Measurements from ENCODE around the gene STRN4. TPM values are rescaled to one million over a fixed set of nuclear protein-coding genes. Genes with fewer than 3 reads are reported as not detected.

The STRN4 gene
- polyA plus RNA-seq, 3 donors: 37.5 to 239 (median 48.0) TPM

GRCh38 chr19:46728208-46728607 lies 18.0 kb downstream of the STRN4 start:
- peaks cover 40% of the 10 kb centered on the region for H3K79me2 ChIP-seq (ENCODE audit: insufficient read depth, low read length)
- peaks cover 87% of the 10 kb centered on the region for H4K20me1 ChIP-seq (ENCODE audit: insufficient read depth, low read length)
- peak overlapping the region in 2 of 7 donors; percentile 26 to 73 for H3K27ac Mint-ChIP-seq

DNA sequence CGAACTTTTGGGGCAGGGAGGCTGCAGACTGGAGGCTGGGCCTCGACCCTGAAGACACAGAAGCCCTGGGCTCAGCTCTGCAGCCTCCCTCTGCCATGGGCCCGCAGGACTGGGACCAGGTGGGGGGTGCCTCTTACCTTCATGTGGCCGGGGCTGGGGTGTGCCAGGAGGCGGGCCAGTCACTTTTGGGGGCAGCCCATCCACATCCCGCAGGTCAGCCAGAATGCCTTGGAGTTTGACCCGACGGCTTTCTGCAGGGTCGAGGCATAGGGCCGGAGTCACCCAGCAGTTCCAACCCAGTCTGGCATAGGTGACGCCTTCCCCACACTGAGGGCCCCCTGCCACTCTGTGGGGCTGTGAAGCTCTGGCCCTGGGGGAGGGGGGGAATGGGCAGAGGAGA lies 18.5 kb downstream of the STRN4 start:
- Histone ChIP-seq H3K27me3 (ENCODE audit: control insufficient read depth in 2 of 2, insufficient read depth in 2 of 2, low read length in 2 of 2) (no peaks in the 10 kb centered on the region), H3K79me2 (ENCODE audit: insufficient read depth, low read length) (peaks cover 40% of the 10 kb centered on the region), H3K27ac (ENCODE audit: low read depth in 1 of 2, low read length in 2 of 2) (no peak overlapping the region), H4K20me1 (ENCODE audit: insufficient read depth, low read length) (peaks cover 89% of the 10 kb centered on the region), H2AFZ (ENCODE audit: insufficient read depth, low read depth, low read length, poor library complexity, severe bottlenecking) (no peak overlapping the region), H3K9ac (ENCODE audit: insufficient read depth, low read length, poor library complexity, severe bottlenecking) (no peak overlapping the region), H3K36me3 (replicated peaks in 1 of 2; ENCODE audit: control insufficient read depth in 1 of 2, insufficient read depth in 2 of 2, low read length in 2 of 2) (peaks cover 78 to 85% of the 10 kb centered on the region in 2 donors), H3K4me3 (replicated peaks in 1 of 3; ENCODE audit: low read depth in 2 of 3, low read length in 3 of 3) (no peak overlapping the region), H3K9me3 (replicated peaks in 1 of 2; ENCODE audit: control insufficient read depth in 1 of 2, insufficient read depth in 1 of 2, low read length in 2 of 2) (no peaks in the 10 kb centered on the region), H3K4me2 (replicated peaks; ENCODE audit: extremely low read depth, low read length, poor library complexity, severe bottlenecking) (no peak overlapping the region), H3K4me1 (ENCODE audit: control insufficient read depth in 1 of 2, insufficient read depth in 2 of 2, low read length in 2 of 2) (peaks cover 40 to 45% of the 10 kb centered on the region in 2 donors)
- H3K9me3 Mint-ChIP-seq: peaks cover 0 to 2% (median 0%) of the 10 kb centered on the region in 7 donors
- H3K27ac Mint-ChIP-seq: no peak overlapping the region
- peaks cover 46% of the 10 kb centered on the region for H3K4me1 Mint-ChIP-seq
- TF ChIP-seq, protein P1, sequence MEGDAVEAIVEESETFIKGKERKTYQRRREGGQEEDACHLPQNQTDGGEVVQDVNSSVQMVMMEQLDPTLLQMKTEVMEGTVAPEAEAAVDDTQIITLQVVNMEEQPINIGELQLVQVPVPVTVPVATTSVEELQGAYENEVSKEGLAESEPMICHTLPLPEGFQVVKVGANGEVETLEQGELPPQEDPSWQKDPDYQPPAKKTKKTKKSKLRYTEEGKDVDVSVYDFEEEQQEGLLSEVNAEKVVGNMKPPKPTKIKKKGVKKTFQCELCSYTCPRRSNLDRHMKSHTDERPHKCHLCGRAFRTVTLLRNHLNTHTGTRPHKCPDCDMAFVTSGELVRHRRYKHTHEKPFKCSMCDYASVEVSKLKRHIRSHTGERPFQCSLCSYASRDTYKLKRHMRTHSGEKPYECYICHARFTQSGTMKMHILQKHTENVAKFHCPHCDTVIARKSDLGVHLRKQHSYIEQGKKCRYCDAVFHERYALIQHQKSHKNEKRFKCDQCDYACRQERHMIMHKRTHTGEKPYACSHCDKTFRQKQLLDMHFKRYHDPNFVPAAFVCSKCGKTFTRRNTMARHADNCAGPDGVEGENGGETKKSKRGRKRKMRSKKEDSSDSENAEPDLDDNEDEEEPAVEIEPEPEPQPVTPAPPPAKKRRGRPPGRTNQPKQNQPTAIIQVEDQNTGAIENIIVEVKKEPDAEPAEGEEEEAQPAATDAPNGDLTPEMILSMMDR (IDR thresholded peaks at IDR 0.05): no peak
- no peak overlapping the region for H3K4me3 Mint-ChIP-seq
- H3K36me3 Mint-ChIP-seq: peaks cover 79 to 94% of the 10 kb centered on the region in 2 donors
- 95% methylated on average over 9 of the region's 11 CpGs for WGBS (ENCODE audit: insufficient coverage)
- intact Hi-C loops (cut with micrococcal nuclease): loop anchor here (1.0 to 2.0 kb wide), 2 partner anchors 13 to 23 kb away; no protein-coding TSS in a partner anchor
- H3K27me3 Mint-ChIP-seq (ENCODE audit: low read depth in 3 of 3): peaks cover 2% of the 10 kb centered on the region in 3 donors
- DNase-seq: no peak

More at GRCh38 chr19:46728208-46728607, 18.0 kb downstream of the STRN4 start:
- H3K4me3 ChIP-seq (replicated peaks in 1 of 3; ENCODE audit: low read depth in 2 of 3, low read length in 3 of 3): no peak overlapping the region
- no peak overlapping the region for H3K27ac ChIP-seq (ENCODE audit: low read depth in 1 of 2, low read length in 2 of 2)
- no peaks in the 10 kb centered on the region for H3K9me3 ChIP-seq (replicated peaks in 1 of 2; ENCODE audit: control insufficient read depth in 1 of 2, insufficient read depth in 1 of 2, low read length in 2 of 2)
- Mint-ChIP-seq H3K9me3 (peaks cover 0 to 2% (median 0%) of the 10 kb centered on the region in 7 donors), H3K36me3 (peaks cover 81 to 93% of the 10 kb centered on the region in 2 donors), H3K4me1 (peaks cover 50% of the 10 kb centered on the region), H3K4me3 (no peak overlapping the region), H3K27me3 (ENCODE audit: low read depth in 3 of 3) (peaks cover 2% of the 10 kb centered on the region in 3 donors)
- no peak overlapping the region for H3K9ac ChIP-seq (ENCODE audit: insufficient read depth, low read length, poor library complexity, severe bottlenecking)
- H3K36me3 ChIP-seq (replicated peaks in 1 of 2; ENCODE audit: control insufficient read depth in 1 of 2, insufficient read depth in 2 of 2, low read length in 2 of 2): peaks cover 74 to 83% of the 10 kb centered on the region in 2 donors
- intact Hi-C loops (cut with micrococcal nuclease): loop anchor here (1.0 to 2.0 kb wide), 2 partner anchors 13 to 24 kb away; no protein-coding TSS in a partner anchor
- peak overlapping the region; percentile 7 for H3K4me2 ChIP-seq (replicated peaks; ENCODE audit: extremely low read depth, low read length, poor library complexity, severe bottlenecking)
- TF ChIP-seq, protein P1 (IDR thresholded peaks at IDR 0.05): no peak
- WGBS (ENCODE audit: insufficient coverage): 53% methylated on average over 8 of the region's 14 CpGs
- no peak for DNase-seq
- no peaks in the 10 kb centered on the region for H3K27me3 ChIP-seq (ENCODE audit: control insufficient read depth in 2 of 2, insufficient read depth in 2 of 2, low read length in 2 of 2)
- H3K4me1 ChIP-seq (ENCODE audit: control insufficient read depth in 1 of 2, insufficient read depth in 2 of 2, low read length in 2 of 2): peaks cover 44 to 49% of the 10 kb centered on the region in 2 donors
- H2AFZ ChIP-seq (ENCODE audit: insufficient read depth, low read depth, low read length, poor library complexity, severe bottlenecking): no peak overlapping the region

Data from CD14-positive monocyte (primary cell).